GM19240 (cell line): Measurements from ENCODE around the gene NPIPB2.

Source experiments
- DNase-seq: peaks from one replicate; pipeline ENCODE4 v3.0.0; 2011; ENCODE audit warnings: low spot score; ENCODE audit not compliant: insufficient read length

NPIPB2 gene

GRCh38 chr16:11903906-11904305, 37.9 kb downstream of the NPIPB2 start:
- no peak for DNase-seq

- DNase-seq = no peak
Observed at GRCh38 chr16:11901091-11901490, 40.8 kb downstream of the NPIPB2 start.

GRCh38 chr16:11896486-11897176, 45.2 kb downstream of the NPIPB2 start:
- no peak for DNase-seq

GRCh38 chr16:11893571-11893970, 48.3 kb downstream of the NPIPB2 start:
- DNase-seq = no peak

GRCh38 chr16:11892761-11893160, 49.1 kb downstream of the NPIPB2 start:
- DNase-seq = no peak

- no peak for DNase-seq
Observed at GRCh38 chr16:11890231-11890965, 51.4 kb downstream of the NPIPB2 start.

- DNase-seq = no peak
Observed at GRCh38 chr16:11886881-11887280, 55.0 kb downstream of the NPIPB2 start.

GRCh38 chr16:11884035-11884434, 57.8 kb downstream of the NPIPB2 start:
- no peak for DNase-seq

GRCh38 chr16:11880007-11880406, 61.8 kb downstream of the NPIPB2 start:
- DNase-seq = no peak

GRCh38 chr16:11877374-11877773, 64.5 kb downstream of the NPIPB2 start:
- DNase-seq = no peak
